ENCODE measurements around the gene TRPV4. TPM values are rescaled to one million over a fixed set of nuclear protein-coding genes. Genes with fewer than 3 reads are reported as not detected.

TRPV4 gene
- total RNA-seq, 2 donors from 2014 or later: not detected

Other genes with a start within 250 kb of the TRPV4 start
- gene FAM222A, start 119.6 kb downstream of the TRPV4 start, total RNA-seq: 1 to 10 TPM; 1.2 to 1.8 TPM
- gene GLTP, start 47.1 kb upstream of the TRPV4 start, total RNA-seq: 10 to 100 TPM; 29.7 to 31.2 TPM
- 10 to 100 TPM; 20.5 to 31.1 TPM for gene TCHP, start 66.9 kb upstream of the TRPV4 start, total RNA-seq
- gene GIT2, start 163.0 kb upstream of the TRPV4 start, total RNA-seq: 10 to 100 TPM; 87.5 to 94.2 TPM
- 10 to 100 TPM; 65.0 to 81.8 TPM for gene ANKRD13A, start 166.0 kb upstream of the TRPV4 start, total RNA-seq
- gene C12orf76, start 215.1 kb upstream of the TRPV4 start, total RNA-seq: 10 to 100 TPM; 10.1 to 12.3 TPM

All from natural killer cell treated with Interleukin-12 subunit alpha and Interleukin-12 subunit beta and Interleukin-15 and Interleukin-18, amount 100 ng/mL, for 72 hours (primary cell).